WI38 (cell line): ENCODE data around the gene LRRFIP2.
"Not testable (repeated sequence)": the region's sequence is repeated elsewhere in the genome, so short reads cannot be mapped to it uniquely, and the experiment has no call there.

ENCODE experiments used
- H3K4me3 ChIP-seq: 2 replicates; pipeline ENCODE4 v1.5.1; 2011; ENCODE audit warnings: low read depth, mild to moderate bottlenecking, control low read depth, low read length
- TF ChIP-seq, protein P1 (sequence below): IDR thresholded peaks from 2 replicates; pipeline ENCODE4 v1.5.1; 2012; ENCODE audit warnings: low read depth, mild to moderate bottlenecking, control low read depth, low read length

The LRRFIP2 gene

DNA sequence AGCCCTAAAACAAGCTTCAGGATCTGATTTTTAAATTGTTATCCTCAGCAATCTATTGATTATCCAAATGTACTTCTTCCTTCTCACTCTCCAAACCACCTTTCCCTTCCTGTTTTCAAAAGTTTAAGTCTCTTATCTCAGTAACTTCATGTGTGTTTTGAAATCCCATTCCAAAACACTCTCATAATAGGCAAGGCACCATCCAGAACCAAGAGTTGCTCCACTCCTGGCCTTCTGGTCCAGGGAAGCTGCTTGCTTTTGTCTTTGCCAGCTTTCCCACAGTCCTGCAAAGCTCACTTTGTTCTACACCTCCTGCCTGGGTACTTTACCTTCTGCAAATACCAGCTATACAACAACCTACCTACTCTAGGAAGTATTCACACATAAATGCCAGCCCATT lies 117.6 kb downstream of the LRRFIP2 start:
- TF ChIP-seq, protein P1, sequence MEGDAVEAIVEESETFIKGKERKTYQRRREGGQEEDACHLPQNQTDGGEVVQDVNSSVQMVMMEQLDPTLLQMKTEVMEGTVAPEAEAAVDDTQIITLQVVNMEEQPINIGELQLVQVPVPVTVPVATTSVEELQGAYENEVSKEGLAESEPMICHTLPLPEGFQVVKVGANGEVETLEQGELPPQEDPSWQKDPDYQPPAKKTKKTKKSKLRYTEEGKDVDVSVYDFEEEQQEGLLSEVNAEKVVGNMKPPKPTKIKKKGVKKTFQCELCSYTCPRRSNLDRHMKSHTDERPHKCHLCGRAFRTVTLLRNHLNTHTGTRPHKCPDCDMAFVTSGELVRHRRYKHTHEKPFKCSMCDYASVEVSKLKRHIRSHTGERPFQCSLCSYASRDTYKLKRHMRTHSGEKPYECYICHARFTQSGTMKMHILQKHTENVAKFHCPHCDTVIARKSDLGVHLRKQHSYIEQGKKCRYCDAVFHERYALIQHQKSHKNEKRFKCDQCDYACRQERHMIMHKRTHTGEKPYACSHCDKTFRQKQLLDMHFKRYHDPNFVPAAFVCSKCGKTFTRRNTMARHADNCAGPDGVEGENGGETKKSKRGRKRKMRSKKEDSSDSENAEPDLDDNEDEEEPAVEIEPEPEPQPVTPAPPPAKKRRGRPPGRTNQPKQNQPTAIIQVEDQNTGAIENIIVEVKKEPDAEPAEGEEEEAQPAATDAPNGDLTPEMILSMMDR, result no peak
- H3K4me3 ChIP-seq, result no peak overlapping the region

DNA sequence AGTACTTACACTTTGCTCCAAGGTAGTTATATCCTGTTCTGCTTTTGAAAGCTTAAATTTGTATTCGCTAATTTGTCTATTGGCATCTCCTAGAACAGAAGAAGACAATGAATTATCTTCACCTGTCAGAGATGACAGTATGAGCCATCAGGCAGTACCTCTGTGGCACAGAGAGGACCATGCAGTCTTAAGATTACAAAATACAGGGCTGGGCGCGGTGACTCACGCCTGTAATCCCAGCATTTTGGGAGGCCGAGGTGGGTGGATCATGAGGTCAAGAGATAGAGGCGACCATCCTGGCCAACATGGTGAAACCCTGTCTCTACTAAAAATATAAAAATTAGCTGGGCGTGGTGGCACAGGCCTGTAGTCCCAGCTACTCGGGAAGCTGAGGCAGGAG lies 119.3 kb downstream of the LRRFIP2 start:
- not testable (repeated sequence) for H3K4me3 ChIP-seq

DNA sequence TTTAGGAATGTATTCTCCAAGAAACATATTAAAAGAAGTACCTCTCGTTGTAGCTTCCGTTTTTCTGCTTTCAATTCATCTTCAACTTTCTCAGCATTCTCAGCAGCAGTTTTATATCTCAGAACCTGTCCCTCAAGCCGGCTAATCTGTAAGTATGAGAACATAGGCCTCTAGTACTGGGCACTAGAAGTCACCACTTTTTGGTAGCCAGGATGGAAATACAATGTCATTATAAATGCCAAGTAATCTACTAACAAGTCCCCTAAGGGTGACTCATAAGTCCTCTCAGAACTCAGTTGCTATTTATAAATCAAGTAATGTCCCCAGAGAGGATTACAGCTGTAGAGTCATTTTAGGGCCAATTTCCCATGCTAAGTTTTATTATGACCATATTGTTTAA lies 120.0 kb downstream of the LRRFIP2 start:
- TF ChIP-seq, protein P1, result no peak
- H3K4me3 ChIP-seq, result no peak overlapping the region

DNA sequence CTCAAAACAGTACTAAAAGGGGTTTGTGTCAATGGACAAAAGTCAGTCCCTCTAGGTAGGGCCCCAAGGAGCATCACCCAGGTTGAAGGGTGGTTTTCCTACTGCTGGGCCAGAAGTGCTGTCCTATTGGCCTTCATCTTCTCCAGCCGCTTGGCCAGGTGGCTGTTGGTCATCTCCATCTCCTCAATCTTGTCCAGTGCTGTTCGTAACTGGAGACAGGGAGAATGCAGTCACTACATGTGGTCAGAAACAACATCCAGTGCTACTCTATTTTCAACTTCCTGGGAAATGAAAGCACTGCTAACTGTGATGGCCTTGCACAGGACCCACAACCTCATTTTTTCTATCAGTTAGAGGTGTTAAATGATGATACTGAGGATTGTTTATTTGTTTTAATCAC lies 120.6 kb downstream of the LRRFIP2 start:
- H3K4me3 ChIP-seq, result no peak overlapping the region
- TF ChIP-seq, protein P1, result no peak

DNA sequence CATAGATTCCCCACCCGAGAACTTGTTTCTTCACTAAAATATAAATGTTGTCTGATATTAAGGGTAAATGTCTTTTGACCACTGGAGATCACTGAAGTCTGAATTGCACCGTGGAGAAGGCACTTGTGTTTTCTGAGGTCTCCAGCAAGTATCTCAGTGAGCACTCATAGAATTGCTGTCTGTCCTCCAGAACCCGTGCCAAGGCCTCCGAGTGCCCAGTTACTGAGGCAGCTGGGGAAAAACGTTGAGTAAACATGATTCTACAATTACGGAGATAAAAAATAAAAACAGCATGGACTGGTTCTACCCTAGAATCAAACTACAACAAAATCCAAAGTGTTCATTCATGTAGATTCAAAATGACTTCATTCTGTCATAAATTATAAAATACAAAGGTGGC lies 121.0 kb downstream of the LRRFIP2 start:
- TF ChIP-seq, protein P1, result no peak
- H3K4me3 ChIP-seq, result no peak overlapping the region

DNA sequence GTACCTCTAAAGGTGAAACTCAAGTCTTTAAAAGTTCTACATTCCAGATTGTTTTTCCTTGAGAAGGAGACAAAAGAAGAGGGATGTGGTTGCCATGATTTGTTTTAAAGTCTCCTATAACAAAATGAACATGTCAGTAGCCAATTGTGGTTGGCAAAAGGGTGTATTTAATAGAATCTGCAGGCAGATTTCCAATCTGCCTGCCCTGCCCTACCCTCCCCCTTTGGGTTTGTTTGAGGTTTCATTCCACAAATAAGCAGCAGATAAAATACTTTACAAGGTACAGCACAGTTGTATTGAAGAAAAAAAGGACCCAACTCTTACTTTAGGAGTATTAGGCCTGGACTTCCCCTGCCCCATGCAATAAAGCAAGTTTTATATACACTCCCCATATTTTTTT lies 121.5 kb downstream of the LRRFIP2 start:
- H3K4me3 ChIP-seq, result no peak overlapping the region
- TF ChIP-seq, protein P1, result no peak

DNA sequence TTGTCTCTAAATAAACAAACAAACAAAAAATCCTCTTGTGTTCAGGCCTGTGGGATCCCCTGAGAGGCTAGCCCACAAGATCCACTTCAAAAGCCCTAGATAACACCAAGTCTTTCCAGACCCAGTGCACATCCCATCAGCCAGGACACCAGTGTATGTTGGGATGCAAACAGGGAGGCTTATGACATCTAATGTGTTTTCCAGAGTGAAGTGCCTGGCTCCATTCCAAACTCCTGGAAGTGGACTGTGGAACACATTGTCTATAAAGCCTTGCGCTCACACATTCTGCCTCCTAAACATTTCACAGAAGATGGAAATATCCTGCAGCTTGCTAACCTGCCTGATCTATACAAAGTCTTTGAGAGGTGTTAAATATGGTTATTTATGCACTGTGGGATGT lies 124.1 kb downstream of the LRRFIP2 start:
- TF ChIP-seq, protein P1, result no peak
- no peak overlapping the region for H3K4me3 ChIP-seq

DNA sequence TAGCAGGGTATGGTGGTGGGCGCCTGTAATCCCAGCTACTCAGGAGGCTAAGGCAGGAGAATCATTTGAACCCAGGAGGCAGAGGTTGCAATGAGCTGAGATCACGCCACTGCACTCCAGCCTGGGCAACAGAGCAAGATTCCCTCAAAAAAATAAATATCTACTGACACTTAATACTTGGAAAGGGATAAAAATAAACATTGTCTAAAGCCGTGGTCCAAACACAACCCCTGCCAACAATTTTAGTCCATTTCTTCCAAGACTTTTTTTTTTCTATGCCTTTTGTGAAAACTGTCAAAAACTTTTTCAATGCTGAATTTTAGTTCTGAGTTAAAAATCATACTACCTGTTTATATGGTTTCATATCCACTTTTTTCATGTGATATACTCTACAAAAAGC lies 131.7 kb downstream of the LRRFIP2 start:
- H3K4me3 ChIP-seq, result not testable (repeated sequence)
